HFFc6 (cell line): ENCODE results near the gene ANAPC1. TPM values are rescaled to one million over a fixed set of nuclear protein-coding genes. Genes with fewer than 3 reads are reported as not detected.
"Not testable (repeated sequence)": the region's sequence is repeated elsewhere in the genome, so short reads cannot be mapped to it uniquely, and the experiment has no call there.

Experiments used
- DNase-seq: peaks from one replicate; pipeline ENCODE4 v3.0.0-alpha.2; 2018
- H3K27ac Mint-ChIP-seq: 2 replicates; pipeline ENCODE4 v1.8.0; 2020; ENCODE audit warnings: mild to moderate bottlenecking, mixed read lengths
- H3K27me3 Mint-ChIP-seq: 2 replicates; pipeline ENCODE4 v1.8.0; 2021; ENCODE audit warnings: mild to moderate bottlenecking, moderate library complexity, mixed read lengths; ENCODE audit not compliant: insufficient read depth
- H3K36me3 Mint-ChIP-seq: 2 replicates; pipeline ENCODE4 v1.8.0; 2021; ENCODE audit warnings: low read depth, mixed read lengths
- H3K4me1 Mint-ChIP-seq: 2 replicates; pipeline ENCODE4 v1.8.0; 2020; ENCODE audit warnings: low read depth, mixed read lengths
- H3K4me3 Mint-ChIP-seq: 2 replicates; pipeline ENCODE4 v1.8.0; 2020; ENCODE audit warnings: mild to moderate bottlenecking, moderate library complexity, mixed read lengths
- H3K9me3 Mint-ChIP-seq: 2 replicates; pipeline ENCODE4 v1.8.0; 2020; ENCODE audit warnings: mild to moderate bottlenecking, mixed read lengths
- CTCF ChIP-seq: fragments of 200-600 bp; sonication (generic); IDR thresholded peaks from 2 replicates; pipeline ENCODE4 v1.5.0; 2021; ENCODE audit warnings: antibody characterized with exemption, mild to moderate bottlenecking
- total RNA-seq, 6 experiments: library from RNA; stranded (reverse); fragmentation: NEBNext Ultra II Directional; extraction: Animal tissue kit (Norgen Biotek cat#: 25700); gene quantifications; 2 replicates in 1 of 6; 3 replicates in 5 of 6; pipeline ENCODE4 v1.2.3, GENCODE V29; 2021

ANAPC1 gene
- total RNA-seq, 6 experiments from 2014 or later: 30.6 to 42.8 (median 38.0) TPM

GRCh38 chr2:111896024-111896423 lies 12.0 kb upstream of the ANAPC1 start:
- no peak for TF ChIP-seq CTCF
- H3K9me3 Mint-ChIP-seq: no peaks in the 10 kb centered on the region
- peaks cover 38% of the 10 kb centered on the region for H3K27me3 Mint-ChIP-seq
- no peaks in the 10 kb centered on the region for H3K36me3 Mint-ChIP-seq
- no peak overlapping the region for H3K4me3 Mint-ChIP-seq
- DNase-seq: no peak
- H3K4me1 Mint-ChIP-seq: no peaks in the 10 kb centered on the region
- no peak overlapping the region for H3K27ac Mint-ChIP-seq

GRCh38 chr2:111884592-111884964 lies 585 bp upstream of the ANAPC1 start:
- Mint-ChIP-seq H3K27ac (peak overlapping the region; percentile 84), H3K4me1 (peaks cover 4% of the 10 kb centered on the region; the same call in 1 of the 2 replicates), H3K4me3 (peak overlapping the region; percentile 94), H3K27me3 (no peaks in the 10 kb centered on the region), H3K36me3 (no peaks in the 10 kb centered on the region), H3K9me3 (no peaks in the 10 kb centered on the region)
- no peak for TF ChIP-seq CTCF
- DNase-seq: no peak

- H3K27ac Mint-ChIP-seq, H3K4me1 Mint-ChIP-seq, H3K27me3 Mint-ChIP-seq, H3K4me3 Mint-ChIP-seq, H3K9me3 Mint-ChIP-seq: not testable (repeated sequence)
- peaks cover 18% of the 10 kb centered on the region for H3K36me3 Mint-ChIP-seq
- DNase-seq: peak; percentile 22
These were observed 11.2 kb downstream of the ANAPC1 start for GRCh38 chr2:111872806-111873205.

GRCh38 chr2:111865124-111865523 lies 18.9 kb downstream of the ANAPC1 start:
- peaks cover 19% of the 10 kb centered on the region; the same call in 1 of the 2 replicates for H3K36me3 Mint-ChIP-seq
- H3K9me3 Mint-ChIP-seq, H3K27me3 Mint-ChIP-seq, H3K4me3 Mint-ChIP-seq, H3K27ac Mint-ChIP-seq, DNase-seq: not testable (repeated sequence)
- H3K4me1 Mint-ChIP-seq: peaks cover 18% of the 10 kb centered on the region; the same call in 1 of the 2 replicates

- peaks cover 18% of the 10 kb centered on the region; the same call in 1 of the 2 replicates for H3K4me1 Mint-ChIP-seq
- H3K36me3 Mint-ChIP-seq: peaks cover 15% of the 10 kb centered on the region; the same call in 1 of the 2 replicates
- not testable (repeated sequence) for DNase-seq, H3K27me3 Mint-ChIP-seq, H3K9me3 Mint-ChIP-seq, H3K27ac Mint-ChIP-seq, H3K4me3 Mint-ChIP-seq
These were observed 24.0 kb downstream of the ANAPC1 start for GRCh38 chr2:111860005-111860404.

- not testable (repeated sequence) for H3K27me3 Mint-ChIP-seq, H3K36me3 Mint-ChIP-seq, H3K9me3 Mint-ChIP-seq, H3K4me1 Mint-ChIP-seq, H3K27ac Mint-ChIP-seq, H3K4me3 Mint-ChIP-seq, DNase-seq
These were observed 31.4 kb downstream of the ANAPC1 start for GRCh38 chr2:111852544-111852943.

GRCh38 chr2:111850646-111851045 lies 33.3 kb downstream of the ANAPC1 start:
- peak; percentile 44 for DNase-seq
- TF ChIP-seq CTCF: peak; percentile 69
- H3K4me1 Mint-ChIP-seq: not testable (repeated sequence)

GRCh38 chr2:111839625-111840282 lies 44.2 kb downstream of the ANAPC1 start:
- not testable (repeated sequence) for H3K36me3 Mint-ChIP-seq, H3K4me1 Mint-ChIP-seq, DNase-seq, H3K4me3 Mint-ChIP-seq, H3K27ac Mint-ChIP-seq, H3K9me3 Mint-ChIP-seq, H3K27me3 Mint-ChIP-seq

More at GRCh38 chr2:111850646-111851045, 33.3 kb downstream of the ANAPC1 start:
- not testable (repeated sequence) for H3K9me3 Mint-ChIP-seq, H3K4me3 Mint-ChIP-seq, H3K36me3 Mint-ChIP-seq, H3K27me3 Mint-ChIP-seq, H3K27ac Mint-ChIP-seq

GRCh38 chr2:111838992-111839391 lies 45.0 kb downstream of the ANAPC1 start:
- H3K9me3 Mint-ChIP-seq, H3K27ac Mint-ChIP-seq, H3K4me3 Mint-ChIP-seq, H3K4me1 Mint-ChIP-seq, H3K27me3 Mint-ChIP-seq, DNase-seq, H3K36me3 Mint-ChIP-seq: not testable (repeated sequence)

GRCh38 chr2:111834221-111834620 lies 49.8 kb downstream of the ANAPC1 start:
- not testable (repeated sequence) for H3K27ac Mint-ChIP-seq

GRCh38 chr2:111830479-111830878 lies 53.5 kb downstream of the ANAPC1 start:
- H3K36me3 Mint-ChIP-seq: peaks cover 20% of the 10 kb centered on the region
- H3K27me3 Mint-ChIP-seq: not testable (repeated sequence)

More at GRCh38 chr2:111834221-111834620, 49.8 kb downstream of the ANAPC1 start:
- not testable (repeated sequence) for H3K9me3 Mint-ChIP-seq, DNase-seq, H3K36me3 Mint-ChIP-seq, H3K4me1 Mint-ChIP-seq, H3K4me3 Mint-ChIP-seq, H3K27me3 Mint-ChIP-seq

More at GRCh38 chr2:111830479-111830878, 53.5 kb downstream of the ANAPC1 start:
- not testable (repeated sequence) for H3K4me1 Mint-ChIP-seq, H3K9me3 Mint-ChIP-seq, DNase-seq, H3K27ac Mint-ChIP-seq, H3K4me3 Mint-ChIP-seq
